Fibroblast of the aortic adventitia (primary cell): Measurements from ENCODE around the gene JAM2. TPM values are rescaled to one million over a fixed set of nuclear protein-coding genes. Genes with fewer than 3 reads are reported as not detected.

Experiments
- DNase-seq: peaks from one replicate; pipeline ENCODE4 v3.0.0-alpha.2; 2010; ENCODE audit warnings: low read depth
- H3K4me3 ChIP-seq: 2 replicates; pipeline ENCODE4 v1.5.1; 2011; ENCODE audit warnings: low read depth, mild to moderate bottlenecking, control low read depth, low read length, moderate library complexity
- total RNA-seq: library from RNA; depleted of rRNA; stranded (reverse); fragments of >200 nt; gene quantifications from 2 replicates; pipeline ENCODE4 v1.2.3, GENCODE V29; 2012; ENCODE audit warnings: low replicate concordance
- TF ChIP-seq, protein P1 (sequence below): IDR thresholded peaks from 2 replicates; pipeline ENCODE4 v1.5.1; 2011; ENCODE audit warnings: mild to moderate bottlenecking, low read length, control low read depth, inconsistent platforms; ENCODE audit not compliant: insufficient read depth

JAM2 gene
- total RNA-seq, 1 donor: 3.0 TPM

DNA sequence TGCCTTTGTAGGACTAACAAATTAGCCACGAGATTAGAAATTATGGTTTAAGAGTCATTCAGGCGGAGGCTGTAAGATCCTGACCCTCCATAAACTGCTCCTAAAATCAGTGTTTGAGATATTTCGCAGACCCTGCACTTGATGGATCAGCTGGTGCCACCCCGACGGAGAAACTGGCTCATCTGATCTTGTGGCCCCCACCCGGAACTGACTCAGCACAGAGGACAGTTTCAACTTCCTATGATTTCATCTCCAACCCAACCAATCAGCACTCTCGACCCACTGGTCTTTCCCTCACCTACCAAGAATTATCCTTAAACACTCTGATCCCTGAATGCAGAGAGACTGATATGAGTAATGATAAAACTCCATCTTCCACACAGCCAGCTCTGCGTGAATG is 3.7 kb upstream of the JAM2 start:
- H3K4me3 ChIP-seq: no peak overlapping the region

DNA sequence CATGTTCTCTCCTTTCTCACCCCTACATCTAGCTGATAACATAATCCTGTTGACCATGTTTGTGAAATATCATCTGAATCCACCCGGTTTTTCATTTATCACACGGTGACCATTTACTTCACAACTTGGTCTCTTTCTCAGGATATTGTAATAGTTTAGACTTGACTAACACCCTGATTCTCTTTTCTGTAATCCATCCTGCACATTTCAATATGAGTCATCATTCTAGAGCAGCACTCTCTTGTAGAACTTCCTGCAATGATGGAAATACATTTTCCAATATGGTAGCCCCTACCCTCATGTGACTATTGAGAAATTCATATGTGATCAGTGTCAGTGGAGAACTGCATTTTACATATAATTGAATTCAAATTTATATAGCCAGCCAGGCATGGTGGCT is 2.3 kb upstream of the JAM2 start:
- no peak for DNase-seq

More for the DNA sequence above, 3.7 kb upstream of the JAM2 start:
- TF ChIP-seq, protein P1, sequence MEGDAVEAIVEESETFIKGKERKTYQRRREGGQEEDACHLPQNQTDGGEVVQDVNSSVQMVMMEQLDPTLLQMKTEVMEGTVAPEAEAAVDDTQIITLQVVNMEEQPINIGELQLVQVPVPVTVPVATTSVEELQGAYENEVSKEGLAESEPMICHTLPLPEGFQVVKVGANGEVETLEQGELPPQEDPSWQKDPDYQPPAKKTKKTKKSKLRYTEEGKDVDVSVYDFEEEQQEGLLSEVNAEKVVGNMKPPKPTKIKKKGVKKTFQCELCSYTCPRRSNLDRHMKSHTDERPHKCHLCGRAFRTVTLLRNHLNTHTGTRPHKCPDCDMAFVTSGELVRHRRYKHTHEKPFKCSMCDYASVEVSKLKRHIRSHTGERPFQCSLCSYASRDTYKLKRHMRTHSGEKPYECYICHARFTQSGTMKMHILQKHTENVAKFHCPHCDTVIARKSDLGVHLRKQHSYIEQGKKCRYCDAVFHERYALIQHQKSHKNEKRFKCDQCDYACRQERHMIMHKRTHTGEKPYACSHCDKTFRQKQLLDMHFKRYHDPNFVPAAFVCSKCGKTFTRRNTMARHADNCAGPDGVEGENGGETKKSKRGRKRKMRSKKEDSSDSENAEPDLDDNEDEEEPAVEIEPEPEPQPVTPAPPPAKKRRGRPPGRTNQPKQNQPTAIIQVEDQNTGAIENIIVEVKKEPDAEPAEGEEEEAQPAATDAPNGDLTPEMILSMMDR: no peak
- DNase-seq: no peak

DNA sequence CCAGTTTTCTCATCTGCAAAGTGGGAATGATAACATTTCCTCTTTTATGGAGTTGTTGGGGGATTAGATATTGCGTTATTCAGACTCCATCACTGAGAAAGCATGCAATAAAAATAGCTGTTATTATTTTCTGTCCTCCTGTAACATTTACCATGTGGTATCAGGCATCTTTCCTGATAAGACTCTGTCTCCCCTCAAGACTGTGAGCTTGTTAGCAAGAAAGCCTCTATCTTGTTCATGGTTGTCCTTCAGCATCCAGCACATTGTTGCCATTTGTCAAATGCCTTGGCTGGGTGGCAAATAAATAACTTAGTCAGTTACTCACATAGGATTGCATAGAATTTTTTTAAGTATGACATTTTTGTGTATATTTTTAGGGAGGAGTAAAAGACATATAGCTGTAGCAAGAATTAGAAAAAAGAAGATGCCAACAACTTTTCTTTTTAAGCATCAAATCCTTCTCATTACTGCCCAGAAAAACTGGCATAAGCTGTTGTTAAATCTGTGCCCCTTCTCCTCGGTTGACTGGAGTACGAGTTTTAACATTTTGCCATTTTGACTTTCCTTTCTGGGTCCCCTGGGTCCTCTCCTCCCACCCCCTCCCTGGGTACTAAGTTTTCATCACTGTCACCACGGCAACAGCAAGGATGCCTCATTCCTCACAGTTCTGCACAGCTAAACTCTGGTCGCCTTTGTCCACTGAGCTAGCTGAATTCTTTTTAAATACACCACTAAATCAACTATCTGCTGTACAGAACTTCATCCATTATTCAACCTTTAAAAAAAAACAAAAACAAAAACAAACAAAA is 1.0 kb upstream of the JAM2 start:
- H3K4me3 ChIP-seq: no peak overlapping the region
- TF ChIP-seq, protein P1: no peak
- no peak for DNase-seq

More for the DNA sequence above, 2.3 kb upstream of the JAM2 start:
- H3K4me3 ChIP-seq: no peak overlapping the region
- TF ChIP-seq, protein P1: no peak

DNA sequence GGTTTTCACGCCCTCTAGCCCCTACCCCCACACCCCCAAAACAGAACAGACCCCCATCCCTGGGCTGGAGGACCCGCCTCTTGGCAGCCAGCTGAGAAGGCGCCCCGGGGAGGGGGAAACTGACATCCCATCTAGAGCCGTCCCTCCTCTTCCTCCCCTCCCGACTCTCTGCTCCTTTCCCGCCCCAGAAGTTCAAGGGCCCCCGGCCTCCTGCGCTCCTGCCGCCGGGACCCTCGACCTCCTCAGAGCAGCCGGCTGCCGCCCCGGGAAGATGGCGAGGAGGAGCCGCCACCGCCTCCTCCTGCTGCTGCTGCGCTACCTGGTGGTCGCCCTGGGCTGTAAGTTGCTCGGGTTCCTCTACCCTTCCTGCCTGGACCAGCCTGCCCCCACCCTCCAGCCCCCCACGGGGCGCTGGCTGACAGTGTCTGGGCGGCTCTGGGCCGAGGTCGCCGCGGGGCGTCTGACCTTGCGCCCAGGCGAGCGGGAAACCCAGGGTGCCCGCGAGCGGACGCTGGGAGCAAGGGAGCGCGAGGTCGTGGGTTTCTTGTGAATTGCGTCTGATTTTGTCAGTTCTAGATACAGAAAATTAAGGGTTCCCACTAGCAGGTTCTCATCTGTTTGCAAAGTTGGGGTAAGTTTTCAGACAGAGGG is 618 bp downstream of the JAM2 start:
- H3K4me3 ChIP-seq: peak overlapping the region; percentile 61
- no peak for DNase-seq
- TF ChIP-seq, protein P1: peak; percentile 36

DNA sequence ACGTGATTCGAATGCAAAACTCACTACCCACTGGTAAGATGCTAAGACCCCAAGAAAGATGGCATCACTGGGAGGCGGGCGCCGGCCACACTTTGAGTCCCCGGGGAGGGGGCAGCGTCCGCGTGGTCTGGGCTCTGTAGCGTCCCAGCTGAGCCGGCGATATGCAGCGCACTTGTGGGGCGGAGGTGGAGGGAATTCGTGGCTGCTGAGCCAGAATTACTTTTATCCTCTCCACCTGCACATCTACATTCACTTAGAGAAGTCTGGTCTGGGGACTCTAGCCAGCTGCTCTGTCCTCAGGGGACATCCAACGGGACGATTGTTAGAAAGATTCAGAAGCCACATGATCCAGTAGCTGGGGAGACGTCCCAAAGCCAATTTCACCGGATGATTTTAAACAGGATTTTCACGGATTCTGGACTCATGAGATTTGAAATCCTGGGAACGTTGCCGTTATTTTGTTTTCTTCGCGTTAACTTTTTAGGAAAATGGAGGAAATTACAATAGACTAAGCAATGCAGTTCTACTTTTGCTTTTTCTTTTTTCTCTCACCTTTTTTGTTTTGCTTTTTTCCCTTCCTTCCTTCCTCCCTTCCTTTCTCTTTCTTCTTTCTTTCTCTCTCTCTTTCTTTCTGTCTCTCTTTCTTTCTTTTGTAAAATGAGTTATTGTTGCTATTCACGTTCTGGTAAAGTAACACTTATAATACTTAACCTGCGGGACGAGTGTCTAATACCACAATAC is 1.3 kb downstream of the JAM2 start:
- peak; percentile 2 for DNase-seq
- TF ChIP-seq, protein P1: no peak

DNA sequence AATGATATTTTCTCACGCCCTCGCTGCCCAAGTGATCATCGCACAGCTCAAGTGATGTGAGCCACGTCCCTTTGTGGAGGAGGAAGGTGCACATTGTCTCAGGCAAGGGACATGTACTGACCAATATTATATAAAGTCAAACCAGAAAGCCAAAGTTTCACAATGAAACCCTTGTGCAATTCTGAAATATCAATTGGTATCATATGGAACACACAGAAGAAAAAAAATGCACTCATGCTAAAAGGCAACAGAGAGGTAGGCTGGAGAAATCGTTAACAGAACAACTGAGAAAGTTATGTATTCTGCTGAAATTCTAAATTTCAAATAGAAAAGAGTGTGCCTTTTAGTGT is 1.9 kb downstream of the JAM2 start:
- H3K4me3 ChIP-seq: no peak overlapping the region
- no peak for DNase-seq
- TF ChIP-seq, protein P1: no peak

More for the DNA sequence above, 1.3 kb downstream of the JAM2 start:
- H3K4me3 ChIP-seq: peak overlapping the region; percentile 61
